Measurements from ENCODE around the gene PLEKHG3.

GRCh38 chr14:64711039-64711438, 6.8 kb downstream of the PLEKHG3 start:
- TF ChIP-seq, protein P1, sequence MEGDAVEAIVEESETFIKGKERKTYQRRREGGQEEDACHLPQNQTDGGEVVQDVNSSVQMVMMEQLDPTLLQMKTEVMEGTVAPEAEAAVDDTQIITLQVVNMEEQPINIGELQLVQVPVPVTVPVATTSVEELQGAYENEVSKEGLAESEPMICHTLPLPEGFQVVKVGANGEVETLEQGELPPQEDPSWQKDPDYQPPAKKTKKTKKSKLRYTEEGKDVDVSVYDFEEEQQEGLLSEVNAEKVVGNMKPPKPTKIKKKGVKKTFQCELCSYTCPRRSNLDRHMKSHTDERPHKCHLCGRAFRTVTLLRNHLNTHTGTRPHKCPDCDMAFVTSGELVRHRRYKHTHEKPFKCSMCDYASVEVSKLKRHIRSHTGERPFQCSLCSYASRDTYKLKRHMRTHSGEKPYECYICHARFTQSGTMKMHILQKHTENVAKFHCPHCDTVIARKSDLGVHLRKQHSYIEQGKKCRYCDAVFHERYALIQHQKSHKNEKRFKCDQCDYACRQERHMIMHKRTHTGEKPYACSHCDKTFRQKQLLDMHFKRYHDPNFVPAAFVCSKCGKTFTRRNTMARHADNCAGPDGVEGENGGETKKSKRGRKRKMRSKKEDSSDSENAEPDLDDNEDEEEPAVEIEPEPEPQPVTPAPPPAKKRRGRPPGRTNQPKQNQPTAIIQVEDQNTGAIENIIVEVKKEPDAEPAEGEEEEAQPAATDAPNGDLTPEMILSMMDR (IDR thresholded peaks at IDR 0.05; ENCODE audit: low read depth, low read length, poor library complexity, severe bottlenecking): no peak
- no peak for TF ChIP-seq EZH2phosphoT487 (IDR thresholded peaks at IDR 0.05; ENCODE audit: borderline replicate concordance, low read length)
